WTC11 (cell line): ENCODE data around the gene MSANTD2. TPM values are rescaled to one million over a fixed set of nuclear protein-coding genes. Genes with fewer than 3 reads are reported as not detected.

Source experiments
- ATAC-seq: fragments of 200-7000 bp; cut with Tn5 transposase; 2 replicates; pipeline ENCODE4 v1.10.0; 2021; ENCODE audit warnings: mild to moderate bottlenecking, moderate library complexity
- CTCF ChIA-PET: fragments of 300-600 bp; sonication (Branson Sonifier 250); formaldehyde crosslinking; loops from one replicate; lab custom pipeline; 2021; ENCODE audit warnings: antibody characterized with exemption; lab: Charles Lee
- POLR2A ChIA-PET: fragments of 350-600 bp; sonication (Branson Sonifier 250); formaldehyde crosslinking; loops from one replicate; lab custom pipeline; 2021; ENCODE audit warnings: antibody characterized with exemption; lab: Charles Lee
- DNase-seq: peaks from one replicate; pipeline ENCODE4 v3.0.0; 2021; ENCODE audit warnings: low spot score
- H3K27ac Mint-ChIP-seq: 2 replicates; pipeline ENCODE4 v1.8.0; 2021; ENCODE audit warnings: mixed read lengths
- H3K27me3 Mint-ChIP-seq: 2 replicates; pipeline ENCODE4 v1.8.0; 2021; ENCODE audit warnings: low read depth, mild to moderate bottlenecking, moderate library complexity, mixed read lengths
- H3K36me3 Mint-ChIP-seq: 2 replicates; pipeline ENCODE4 v1.8.0; 2021; ENCODE audit warnings: mixed read lengths
- H3K4me1 Mint-ChIP-seq: 2 replicates; pipeline ENCODE4 v1.8.0; 2022; ENCODE audit warnings: mixed read lengths
- H3K4me3 Mint-ChIP-seq: 2 replicates; pipeline ENCODE4 v1.8.0; 2021; ENCODE audit warnings: mild to moderate bottlenecking, moderate library complexity, mixed read lengths
- H3K9me3 Mint-ChIP-seq: 2 replicates; pipeline ENCODE4 v1.8.0; 2021; ENCODE audit warnings: mixed read lengths
- AFF4 ChIP-seq: sonication (generic); formaldehyde crosslinking; IDR thresholded peaks from 2 replicates; pipeline ENCODE4 v1.8.1; 2023; ENCODE audit warnings: mild to moderate bottlenecking, missing genetic modification reagents, borderline replicate concordance
- CBFB ChIP-seq: sonication (generic); formaldehyde crosslinking; IDR thresholded peaks from 2 replicates; pipeline ENCODE4 v1.8.1; 2022; ENCODE audit warnings: mild to moderate bottlenecking, low read depth, missing genetic modification reagents
- ELF4 ChIP-seq: sonication (generic); formaldehyde crosslinking; IDR thresholded peaks from 2 replicates; pipeline ENCODE4 v1.8.1; 2022; ENCODE audit warnings: low read depth, mild to moderate bottlenecking, moderate library complexity, missing genetic modification reagents
- FOXP1 ChIP-seq: sonication (generic); formaldehyde crosslinking; IDR thresholded peaks from 2 replicates; pipeline ENCODE4 v1.8.0; 2022; ENCODE audit warnings: missing genetic modification reagents, mild to moderate bottlenecking, moderate library complexity, borderline replicate concordance
- GRHL2 ChIP-seq: fragments of 250-450 bp; sonication (Bioruptor Pico); IDR thresholded peaks from 2 replicates; pipeline ENCODE4 v1.8.0; 2022; ENCODE audit warnings: mild to moderate bottlenecking, moderate library complexity; ENCODE audit not compliant: insufficient replicate concordance, severe bottlenecking
- GTF2I ChIP-seq: fragments of 250-450 bp; sonication (Bioruptor Pico); conservative IDR thresholded peaks from 2 replicates; pipeline ENCODE4 v1.4.0; 2021; ENCODE audit warnings: mild to moderate bottlenecking
- JUN ChIP-seq: sonication (generic); formaldehyde crosslinking; IDR thresholded peaks from 2 replicates; pipeline ENCODE4 v1.8.0; 2023; ENCODE audit warnings: mild to moderate bottlenecking, missing genetic modification reagents
- KAT7 ChIP-seq: sonication (generic); formaldehyde crosslinking; IDR thresholded peaks from 2 replicates; pipeline ENCODE4 v1.8.1; 2023; ENCODE audit warnings: missing genetic modification reagents, mild to moderate bottlenecking, borderline replicate concordance
- MXD4 ChIP-seq: fragments of 250-450 bp; sonication (Bioruptor Pico); IDR thresholded peaks from 2 replicates; pipeline ENCODE4 v1.8.0; 2021; ENCODE audit warnings: mild to moderate bottlenecking, moderate library complexity, borderline replicate concordance
- MYBL2 ChIP-seq: sonication (generic); formaldehyde crosslinking; IDR thresholded peaks from 2 replicates; pipeline ENCODE4 v1.8.1; 2023; ENCODE audit warnings: mild to moderate bottlenecking, moderate library complexity, missing genetic modification reagents
- NFE2L1 ChIP-seq: sonication (generic); formaldehyde crosslinking; IDR thresholded peaks from 2 replicates; pipeline ENCODE4 v1.8.1; 2023; ENCODE audit warnings: missing genetic modification reagents
- OVOL2 ChIP-seq: fragments of 250-450 bp; sonication (Bioruptor Pico); IDR thresholded peaks from 2 replicates; pipeline ENCODE4 v1.9.0; 2021; ENCODE audit warnings: mild to moderate bottlenecking, borderline replicate concordance
- PREB ChIP-seq: sonication (generic); formaldehyde crosslinking; IDR thresholded peaks from 2 replicates; pipeline ENCODE4 v1.8.1; 2022; ENCODE audit warnings: mild to moderate bottlenecking, missing genetic modification reagents, moderate library complexity, borderline replicate concordance
- RELA ChIP-seq: sonication (generic); formaldehyde crosslinking; IDR thresholded peaks from 2 replicates; pipeline ENCODE4 v1.8.1; 2022; ENCODE audit warnings: missing genetic modification reagents, mild to moderate bottlenecking, borderline replicate concordance
- TCF7 ChIP-seq: sonication (generic); formaldehyde crosslinking; IDR thresholded peaks from 2 replicates; pipeline ENCODE4 v1.8.0; 2022; ENCODE audit warnings: mild to moderate bottlenecking, low read depth, missing genetic modification reagents, moderate library complexity
- TEAD1 ChIP-seq: sonication (generic); formaldehyde crosslinking; IDR thresholded peaks from 2 replicates; pipeline ENCODE4 v1.8.0; 2022; ENCODE audit warnings: mild to moderate bottlenecking, missing genetic modification reagents
- TP53 ChIP-seq: sonication (generic); formaldehyde crosslinking; IDR thresholded peaks from 2 replicates; pipeline ENCODE4 v1.8.1; 2023; ENCODE audit warnings: mild to moderate bottlenecking, missing genetic modification reagents
- USF2 ChIP-seq: sonication (generic); formaldehyde crosslinking; IDR thresholded peaks from 2 replicates; pipeline ENCODE4 v1.8.1; 2023; ENCODE audit warnings: mild to moderate bottlenecking, missing genetic modification reagents, moderate library complexity
- ZNF317 ChIP-seq: sonication (generic); formaldehyde crosslinking; IDR thresholded peaks from 2 replicates; pipeline ENCODE4 v1.8.1; 2023; ENCODE audit warnings: low read depth, mild to moderate bottlenecking, moderate library complexity, missing genetic modification reagents, borderline replicate concordance
- total RNA-seq: library from RNA; stranded (reverse); gene quantifications from 3 replicates; pipeline ENCODE4 v1.2.3, GENCODE V29; 2021
- TF ChIP-seq, protein P1 (sequence below): sonication (generic); formaldehyde crosslinking; IDR thresholded peaks from 2 replicates; pipeline ENCODE4 v1.8.1; 2023; ENCODE audit warnings: mild to moderate bottlenecking, missing genetic modification reagents, moderate library complexity
- TF ChIP-seq, protein P2 (sequence below): sonication (generic); formaldehyde crosslinking; IDR thresholded peaks from 2 replicates; pipeline ENCODE4 v1.8.0; 2022; ENCODE audit warnings: mild to moderate bottlenecking, missing genetic modification reagents
- TF ChIP-seq, protein P3 (sequence below): fragments of 200-600 bp; IDR thresholded peaks from 2 replicates; pipeline ENCODE4 v1.8.0; 2022; ENCODE audit warnings: antibody characterized with exemption

The MSANTD2 gene
- total RNA-seq, 1 experiment from 2014 or later = 17.5 TPM

DNA sequence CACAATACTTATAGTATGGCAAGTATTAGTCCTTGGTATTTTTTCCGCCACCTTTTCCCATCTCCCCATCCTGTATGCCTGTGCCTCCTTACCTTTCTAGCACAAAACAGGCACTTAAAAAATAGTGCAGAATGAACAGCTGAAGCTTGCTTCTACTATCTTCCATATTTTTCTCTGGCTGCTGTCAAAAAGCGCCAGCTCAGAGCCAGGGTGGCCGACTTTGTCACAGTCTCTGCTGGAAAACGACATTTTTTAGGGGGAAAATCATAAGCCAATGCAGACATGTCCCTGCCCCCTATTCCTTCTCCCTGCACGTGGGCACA is 38.6 kb upstream of the MSANTD2 start (continued):
- TF ChIP-seq, protein P1, sequence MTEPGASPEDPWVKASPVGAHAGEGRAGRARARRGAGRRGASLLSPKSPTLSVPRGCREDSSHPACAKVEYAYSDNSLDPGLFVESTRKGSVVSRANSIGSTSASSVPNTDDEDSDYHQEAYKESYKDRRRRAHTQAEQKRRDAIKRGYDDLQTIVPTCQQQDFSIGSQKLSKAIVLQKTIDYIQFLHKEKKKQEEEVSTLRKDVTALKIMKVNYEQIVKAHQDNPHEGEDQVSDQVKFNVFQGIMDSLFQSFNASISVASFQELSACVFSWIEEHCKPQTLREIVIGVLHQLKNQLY (CRISPR knock-in tag) = no peak
- no peak for TF ChIP-seq TP53
- no peak for TF ChIP-seq MYBL2
- no peak for TF ChIP-seq MXD4 (CRISPR knock-in tag)
- TF ChIP-seq JUN (CRISPR knock-in tag) = no peak
- TF ChIP-seq GTF2I (CRISPR knock-in tag) = no peak
- no peak for TF ChIP-seq ELF4 (CRISPR knock-in tag)

DNA sequence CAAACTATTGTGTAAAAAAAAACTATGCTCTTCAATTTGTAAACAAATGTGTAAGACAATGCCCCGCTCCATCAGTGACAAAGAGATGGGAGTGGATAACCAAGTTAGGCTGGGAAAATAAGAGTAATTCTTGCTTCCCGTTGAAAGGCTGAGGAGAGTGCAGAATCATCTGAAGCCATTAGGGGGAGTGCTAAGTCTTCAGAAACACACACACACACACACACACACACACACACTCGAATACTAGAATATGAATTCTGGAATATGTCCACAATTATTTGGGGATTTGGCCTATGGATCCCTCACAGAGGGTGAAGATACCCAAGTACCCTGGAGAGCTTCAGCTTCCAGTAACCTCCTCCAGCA is 37.3 kb upstream of the MSANTD2 start:
- TF ChIP-seq, protein P2, sequence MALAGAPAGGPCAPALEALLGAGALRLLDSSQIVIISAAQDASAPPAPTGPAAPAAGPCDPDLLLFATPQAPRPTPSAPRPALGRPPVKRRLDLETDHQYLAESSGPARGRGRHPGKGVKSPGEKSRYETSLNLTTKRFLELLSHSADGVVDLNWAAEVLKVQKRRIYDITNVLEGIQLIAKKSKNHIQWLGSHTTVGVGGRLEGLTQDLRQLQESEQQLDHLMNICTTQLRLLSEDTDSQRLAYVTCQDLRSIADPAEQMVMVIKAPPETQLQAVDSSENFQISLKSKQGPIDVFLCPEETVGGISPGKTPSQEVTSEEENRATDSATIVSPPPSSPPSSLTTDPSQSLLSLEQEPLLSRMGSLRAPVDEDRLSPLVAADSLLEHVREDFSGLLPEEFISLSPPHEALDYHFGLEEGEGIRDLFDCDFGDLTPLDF (CRISPR knock-in tag) = no peak
- TF ChIP-seq GRHL2 (no peak), JUN (CRISPR knock-in tag) (no peak), ZNF317 (CRISPR knock-in tag) (no peak), OVOL2 (no peak)

DNA sequence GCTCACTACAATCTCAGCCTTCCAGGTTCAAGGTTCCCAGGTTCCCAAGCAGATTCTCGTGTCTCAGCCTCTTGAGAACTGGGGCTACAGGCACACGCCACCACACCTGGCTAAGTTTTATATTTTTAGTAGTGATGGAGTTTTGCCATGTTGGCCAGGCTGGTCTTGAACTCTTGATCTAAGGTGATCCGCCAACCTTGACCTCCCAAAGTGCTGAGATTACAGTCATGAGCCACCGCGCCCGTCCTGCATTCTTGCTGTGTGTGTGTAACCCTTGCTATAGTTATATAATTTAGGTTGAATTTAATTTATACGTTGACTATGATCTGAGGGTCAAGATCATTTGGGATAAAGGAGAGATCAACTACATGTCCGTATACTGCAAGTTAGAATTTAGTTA is 35.7 kb upstream of the MSANTD2 start:
- POLR2A ChIA-PET = no interaction called here
- peaks cover 41% of the 10 kb centered on the region for H3K27me3 Mint-ChIP-seq

More for the DNA sequence above, 37.3 kb upstream of the MSANTD2 start:
- H3K27ac Mint-ChIP-seq = no peak overlapping the region
- POLR2A ChIA-PET = no interaction called here
- peaks cover 34% of the 10 kb centered on the region for H3K27me3 Mint-ChIP-seq
- no peaks in the 10 kb centered on the region for H3K9me3 Mint-ChIP-seq
- CTCF ChIA-PET = interaction anchor here (0.6 to 5.1 kb wide), 21 partner anchors 9 to 421 kb away, joined by 3 to 66 read pairs (median 6); partner anchors contain the start of genes CCDC15, ESAM, MSANTD2 and ROBO3
- H3K36me3 Mint-ChIP-seq = no peaks in the 10 kb centered on the region
- DNase-seq (no peak), ATAC-seq (peak; percentile 40)
- no peak overlapping the region for H3K4me3 Mint-ChIP-seq
- H3K4me1 Mint-ChIP-seq = peaks cover 32% of the 10 kb centered on the region

More for the DNA sequence above, 35.7 kb upstream of the MSANTD2 start:
- H3K36me3 Mint-ChIP-seq = no peaks in the 10 kb centered on the region
- CTCF ChIA-PET = interaction anchor here (0.7 to 5.1 kb wide), 22 partner anchors 26 to 430 kb away, joined by 3 to 66 read pairs (median 6); partner anchors contain the start of genes CCDC15, ESAM, MSANTD2 and ROBO3
- H3K4me3 Mint-ChIP-seq = peak overlapping the region; percentile 59; the same call in 1 of the 2 replicates
- ATAC-seq (no peak), DNase-seq (no peak)
- H3K27ac Mint-ChIP-seq = no peak overlapping the region
- TF ChIP-seq TCF7 (no peak), RELA (no peak), NFE2L1 (CRISPR knock-in tag) (no peak), CBFB (no peak), KAT7 (CRISPR knock-in tag) (no peak), TEAD1 (CRISPR knock-in tag) (no peak), PREB (CRISPR knock-in tag) (no peak), USF2 (no peak), FOXP1 (CRISPR knock-in tag) (no peak), AFF4 (no peak)
- TF ChIP-seq, protein P3, sequence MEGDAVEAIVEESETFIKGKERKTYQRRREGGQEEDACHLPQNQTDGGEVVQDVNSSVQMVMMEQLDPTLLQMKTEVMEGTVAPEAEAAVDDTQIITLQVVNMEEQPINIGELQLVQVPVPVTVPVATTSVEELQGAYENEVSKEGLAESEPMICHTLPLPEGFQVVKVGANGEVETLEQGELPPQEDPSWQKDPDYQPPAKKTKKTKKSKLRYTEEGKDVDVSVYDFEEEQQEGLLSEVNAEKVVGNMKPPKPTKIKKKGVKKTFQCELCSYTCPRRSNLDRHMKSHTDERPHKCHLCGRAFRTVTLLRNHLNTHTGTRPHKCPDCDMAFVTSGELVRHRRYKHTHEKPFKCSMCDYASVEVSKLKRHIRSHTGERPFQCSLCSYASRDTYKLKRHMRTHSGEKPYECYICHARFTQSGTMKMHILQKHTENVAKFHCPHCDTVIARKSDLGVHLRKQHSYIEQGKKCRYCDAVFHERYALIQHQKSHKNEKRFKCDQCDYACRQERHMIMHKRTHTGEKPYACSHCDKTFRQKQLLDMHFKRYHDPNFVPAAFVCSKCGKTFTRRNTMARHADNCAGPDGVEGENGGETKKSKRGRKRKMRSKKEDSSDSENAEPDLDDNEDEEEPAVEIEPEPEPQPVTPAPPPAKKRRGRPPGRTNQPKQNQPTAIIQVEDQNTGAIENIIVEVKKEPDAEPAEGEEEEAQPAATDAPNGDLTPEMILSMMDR = no peak
- H3K4me1 Mint-ChIP-seq = peaks cover 27% of the 10 kb centered on the region
- no peaks in the 10 kb centered on the region for H3K9me3 Mint-ChIP-seq
